HepG2 (cell line): Measurements from ENCODE around the gene PRR20G. TPM values are rescaled to one million over a fixed set of nuclear protein-coding genes. Genes with fewer than 3 reads are reported as not detected.

Experiments
- ATAC-seq: fragments of 200-7000 bp; cut with Tn5 transposase; 3 replicates; pipeline ENCODE4 v1.9.1; 2020; ENCODE audit warnings: mild to moderate bottlenecking, moderate library complexity
- BruUV-seq: library from RNA; stranded (reverse); fragments of 400-500 nt; replicated peaks from 2 replicates; lab custom pipeline; 2021; lab: Mats Ljungman, UMichigan
- CTCF ChIA-PET: fragments of 300-600 bp; formaldehyde crosslinking; extraction: SDS; loops from one replicate; lab custom pipeline; 2021; ENCODE audit warnings: low total read pairs, inconsistent platforms, low intra/inter-chr PET ratio; lab: Yijun Ruan, JAX
- POLR2A ChIA-PET: fragments of 350-600 bp; sonication (Branson Sonifier 250); formaldehyde crosslinking; loops from one replicate; lab custom pipeline; 2020; ENCODE audit warnings: antibody characterized with exemption, inconsistent platforms; lab: Yijun Ruan, JAX
- DNase-seq: peaks from one replicate; pipeline ENCODE4 v3.0.0-alpha.2; 2015; ENCODE audit warnings: low spot score
- FAIRE-seq: peaks from 3 replicates; lab custom pipeline; 2011; peaks lifted over from hg19 to GRCh38; lab: Jason Lieb, UNC
- H2AFZ ChIP-seq: one replicate; pipeline ENCODE4 v1.6.1; 2011; ENCODE audit warnings: low read length, inconsistent platforms
- H3K27ac ChIP-seq: fragments of 300-600 bp; 3 replicates; pipeline ENCODE4 v1.8.0; 2011; ENCODE audit warnings: mixed run types, mild to moderate bottlenecking, mixed read lengths, low read length, inconsistent platforms; ENCODE audit not compliant: insufficient read depth; ENCODE audit errors: extremely low read length
- H3K27me3 ChIP-seq, 2 experiments: fragments of 200-600 bp in 1 of 2; 2 replicates in 1 of 2; 3 replicates in 1 of 2; pipeline versions ENCODE4 v1.6.0 to v1.8.0; 2011; ENCODE audit warnings: low read length in 2 of 2, mild to moderate bottlenecking in 2 of 2, moderate library complexity in 2 of 2, inconsistent platforms in 1 of 2; ENCODE audit not compliant: insufficient read depth in 2 of 2, control insufficient read depth in 1 of 2
- H3K36me3 ChIP-seq, 2 experiments: fragments of 200-600 bp in 1 of 2; replicated peaks in 1 of 2; 2 replicates in 1 of 2; 3 replicates in 1 of 2; pipeline versions ENCODE4 v1.5.1 to v1.8.0; 2011; ENCODE audit warnings: low read length in 2 of 2, inconsistent platforms in 1 of 2; ENCODE audit not compliant: insufficient read depth in 2 of 2, control insufficient read depth in 1 of 2
- H3K4me1 ChIP-seq: 2 replicates; pipeline ENCODE4 v1.5.1; 2012; ENCODE audit warnings: low read length, inconsistent platforms; ENCODE audit not compliant: insufficient read depth
- H3K4me2 ChIP-seq: 2 replicates; pipeline ENCODE4 v1.6.0; 2011; ENCODE audit warnings: low read depth, low read length, inconsistent platforms
- H3K4me3 ChIP-seq, 3 experiments: fragments of 200-600 bp in 1 of 3; sonication (generic), shearing (Covaris generic) in 1 of 3; replicated peaks in 1 of 3; 2 replicates each; pipeline ENCODE4 v1.5.1; 2011 to 2016; ENCODE audit warnings: low read length in 3 of 3, inconsistent platforms in 2 of 3, low read depth in 2 of 3, mild to moderate bottlenecking in 2 of 3, control low read depth in 1 of 3, mixed read lengths in 1 of 3; ENCODE audit not compliant: insufficient read depth in 1 of 3
- H3K79me2 ChIP-seq: one replicate; pipeline ENCODE4 v1.6.1; 2011; ENCODE audit warnings: low read length, inconsistent platforms; ENCODE audit not compliant: insufficient read depth
- H3K9ac ChIP-seq: 2 replicates; pipeline ENCODE4 v1.6.0; 2011; ENCODE audit warnings: mild to moderate bottlenecking, low read depth, low read length, inconsistent platforms; ENCODE audit not compliant: insufficient read depth
- H3K9me3 ChIP-seq: 2 replicates; pipeline ENCODE4 v1.5.1; 2012; ENCODE audit warnings: mild to moderate bottlenecking, low read length
- H4K20me1 ChIP-seq: 2 replicates; pipeline ENCODE4 v1.6.0; 2011; ENCODE audit warnings: inconsistent platforms, mild to moderate bottlenecking, low read length, moderate library complexity; ENCODE audit not compliant: insufficient read depth
- CEBPZ ChIP-seq: IDR thresholded peaks from 2 replicates; pipeline ENCODE4 v1.6.1; 2012; ENCODE audit warnings: low read length, improper control_type of control experiment
- EED ChIP-seq: sonication (generic); formaldehyde crosslinking; IDR thresholded peaks from 2 replicates; pipeline ENCODE4 v1.5.0; 2020; ENCODE audit warnings: mild to moderate bottlenecking, missing genetic modification reagents
- GZF1 ChIP-seq: sonication (generic); formaldehyde crosslinking; IDR thresholded peaks from 2 replicates; pipeline ENCODE4 v1.5.1; 2020; ENCODE audit warnings: mild to moderate bottlenecking, missing genetic modification reagents
- MAFK ChIP-seq, 2 experiments: IDR thresholded peaks in 1 of 2; conservative IDR thresholded peaks in 1 of 2; 2 replicates each; pipeline ENCODE4 v1.6.1; 2011; ENCODE audit warnings: improper control_type of control experiment in 2 of 2, low read length in 2 of 2
- SAFB2 ChIP-seq: sonication (generic); formaldehyde crosslinking; IDR thresholded peaks from 2 replicates; pipeline ENCODE4 v1.5.1; 2020; ENCODE audit warnings: missing genetic modification reagents, low read depth, mild to moderate bottlenecking, borderline replicate concordance
- ZGPAT ChIP-seq: IDR thresholded peaks from 2 replicates; pipeline ENCODE4 v1.6.1; 2016; ENCODE audit warnings: mild to moderate bottlenecking
- ZNF281 ChIP-seq: sonication (generic); formaldehyde crosslinking; IDR thresholded peaks from 2 replicates; pipeline ENCODE4 v1.4.0; 2020; ENCODE audit warnings: missing genetic modification reagents, borderline replicate concordance
- ZNF33B ChIP-seq: sonication (generic); formaldehyde crosslinking; IDR thresholded peaks from 2 replicates; pipeline ENCODE4 v1.5.1; 2020; ENCODE audit warnings: mild to moderate bottlenecking, missing genetic modification reagents
- ZNF343 ChIP-seq: sonication (generic); formaldehyde crosslinking; IDR thresholded peaks from 2 replicates; pipeline ENCODE4 v1.4.0; 2020; ENCODE audit warnings: mild to moderate bottlenecking, missing genetic modification reagents
- ZNF577 ChIP-seq: sonication (generic); formaldehyde crosslinking; IDR thresholded peaks from 2 replicates; pipeline ENCODE4 v1.4.0; 2020; ENCODE audit warnings: mild to moderate bottlenecking, low read depth, missing genetic modification reagents, borderline replicate concordance
- ZNF639 ChIP-seq: conservative IDR thresholded peaks from 2 replicates; pipeline ENCODE4 v1.6.1; 2018; ENCODE audit warnings: missing genetic modification reagents
- ZNF709 ChIP-seq: sonication (generic); formaldehyde crosslinking; IDR thresholded peaks from 2 replicates; pipeline ENCODE4 v1.5.0; 2020; ENCODE audit warnings: mild to moderate bottlenecking, missing genetic modification reagents
- ZNF720 ChIP-seq: sonication (generic); formaldehyde crosslinking; IDR thresholded peaks from 2 replicates; pipeline ENCODE4 v1.4.0; 2020; ENCODE audit warnings: missing genetic modification reagents
- ZNF780A ChIP-seq: sonication (generic); formaldehyde crosslinking; IDR thresholded peaks from 2 replicates; pipeline ENCODE4 v1.8.0; 2022; ENCODE audit warnings: mild to moderate bottlenecking, missing genetic modification reagents, moderate library complexity
- ZZZ3 ChIP-seq: sonication (generic); formaldehyde crosslinking; IDR thresholded peaks from 2 replicates; pipeline ENCODE4 v1.4.0; 2020; ENCODE audit warnings: missing genetic modification reagents, mild to moderate bottlenecking, borderline replicate concordance
- WGBS: methylation state at CpG from one replicate; pipeline ENCODE4 v1.1.6; 2017; ENCODE audit warnings: low lambda C conversion rate; 5-methylcytosine and 5-hydroxymethylcytosine counted together
- in situ Hi-C: cut with HindIII; loops from 2 replicates; pipeline ENCODE4 v1.10.0; 2017; ENCODE audit warnings: low pct_unique_long_range_greater_than_20kb; ENCODE audit not compliant: extremely low pct_ligation_motif_present
- intact Hi-C: fragments of 100-400 bp; cut with micrococcal nuclease; formaldehyde crosslinking; loops from one replicate; pipeline ENCODE4 v1.10.0; 2022; ENCODE audit not compliant: unreplicated experiment
- polyA plus RNA-seq, 8 experiments: library from polyadenylated mRNA; depleted of rRNA in 3 of 8; stranded (reverse) in 7 of 8; unstranded in 1 of 8; fragments of >200 nt; fragmentation: Illumina TruSeq in 4 of 8; extraction: Trizol in 4 of 8; gene quantifications; 2 replicates each; pipeline versions ENCODE4 v1.2.1 to v1.2.3, GENCODE V29; 2011 to 2016; ENCODE audit warnings: low read depth in 4 of 8, missing spikeins in 1 of 8, mixed read lengths in 1 of 8; ENCODE audit not compliant: insufficient read depth in 1 of 8
- total RNA-seq, 5 experiments: library from RNA; depleted of rRNA; stranded (reverse); fragments of >200 nt; fragmentation: Illumina TruSeq; extraction: Trizol; gene quantifications; 2 replicates each; pipeline ENCODE4 v1.2.3, GENCODE V29; 2016; ENCODE audit warnings: low read depth in 1 of 5

PRR20G gene
- total and polyA plus RNA-seq, 2 of the 13 experiments (the other 11 are each of a cell fraction or from before 2014, with no cell fraction given), result not detected

GRCh38 chr3:127254033-127254644 lies 33.7 kb downstream of the PRR20G start:
- no peak for DNase-seq
- H3K4me2 ChIP-seq, result no peak overlapping the region
- no peak overlapping the region for H3K9ac ChIP-seq
- H3K4me3 ChIP-seq, result no peak overlapping the region
- BruUV-seq, result no TSS peak
- no peak for FAIRE-seq
- no peak overlapping the region for H2AFZ ChIP-seq
- ATAC-seq, result no peak
- CTCF ChIA-PET, result interaction anchor here (1.6 kb wide), 1 partner anchor 201 kb away, joined by 13 read pairs; no protein-coding TSS in a partner anchor
- intact Hi-C loops (no loop called here), in situ Hi-C loops (loop anchor here (10.0 kb wide), 1 partner anchor 201 kb away; no protein-coding TSS in a partner anchor)
- H3K79me2 ChIP-seq, result no peaks in the 10 kb centered on the region
- no peak overlapping the region for H3K27ac ChIP-seq
- H3K36me3 ChIP-seq, result no peaks in the 10 kb centered on the region
- POLR2A ChIA-PET, result no interaction called here
- peaks cover 9% of the 10 kb centered on the region; the same call in 1 of the 2 replicates for H3K9me3 ChIP-seq
- no peaks in the 10 kb centered on the region; the same call in 1 of the 2 replicates for H4K20me1 ChIP-seq
- 11% methylated on average over 10 of the region's 10 CpGs for WGBS
- no peaks in the 10 kb centered on the region for H3K4me1 ChIP-seq
- peaks cover 3 to 17% of the 10 kb centered on the region in 2 experiments; a peak in 3 of 5 replicates for H3K27me3 ChIP-seq
- TF ChIP-seq ZNF709 (CRISPR knock-in tag) (no peak), ZNF639 (CRISPR knock-in tag) (no peak), ZNF577 (no peak), ZNF343 (CRISPR knock-in tag) (no peak), ZNF33B (CRISPR knock-in tag) (no peak), ZNF720 (CRISPR knock-in tag) (no peak), CEBPZ (no peak), ZGPAT (CRISPR knock-in tag) (no peak), MAFK (conservative IDR thresholded peaks at IDR 0.05 in 1 of 2, IDR thresholded peaks at IDR 0.05 in 1 of 2; ENCODE audit: low read length in 2 of 2) (no peak), ZZZ3 (CRISPR knock-in tag) (no peak), ZNF780A (CRISPR knock-in tag) (no peak), EED (CRISPR knock-in tag) (no peak), ZNF281 (CRISPR knock-in tag) (no peak), SAFB2 (CRISPR knock-in tag) (no peak), GZF1 (CRISPR knock-in tag) (no peak)
